ENCODE data around the gene DOCK9.

DOCK9 gene

DNA sequence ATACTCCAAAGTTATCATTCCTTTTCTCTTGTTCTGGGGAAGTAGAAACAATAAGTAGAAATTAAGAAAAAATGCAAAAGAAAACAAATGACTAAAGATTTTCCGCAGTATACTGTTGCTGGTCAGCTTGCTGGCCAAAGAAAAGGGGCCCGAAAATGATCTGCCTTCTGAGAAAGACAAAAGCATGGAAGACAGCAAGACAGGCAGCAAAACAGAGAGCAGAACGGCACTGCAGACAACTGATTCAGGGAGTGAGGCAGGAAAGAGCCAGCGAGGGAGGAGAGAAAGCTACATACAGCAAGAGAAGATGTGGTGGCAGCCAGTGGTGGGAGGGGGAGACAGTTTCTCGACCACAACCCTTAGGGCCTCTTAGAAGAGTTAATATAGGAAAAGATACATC, 5.3 kb upstream of the DOCK9 start:
- intact Hi-C loops (cut with DNase I), result loop anchor here (10.0 kb wide), 1 partner anchor 52 kb away; no protein-coding TSS in a partner anchor
- no peak for DNase-seq

GRCh38 chr13:98981369-98982080, 3.7 kb upstream of the DOCK9 start:
- intact Hi-C loops (cut with DNase I), result loop anchor here (10.0 kb wide), 1 partner anchor 53 kb away; no protein-coding TSS in a partner anchor

GRCh38 chr13:98979012-98979660, 1.3 kb upstream of the DOCK9 start:
- intact Hi-C loops (cut with DNase I), result loop anchor here (5.0 kb wide), 1 partner anchor 57 kb away; no protein-coding TSS in a partner anchor
- no peak for DNase-seq

More at GRCh38 chr13:98981369-98982080, 3.7 kb upstream of the DOCK9 start:
- no peak for DNase-seq

- intact Hi-C loops (cut with DNase I), result loop anchor here (5.0 kb wide), 1 partner anchor 56 kb away; no protein-coding TSS in a partner anchor
Observed at GRCh38 chr13:98978280-98978679, 416 bp upstream of the DOCK9 start.

GRCh38 chr13:98976941-98977340, 923 bp downstream of the DOCK9 start:
- no peak for DNase-seq
- intact Hi-C loops (cut with DNase I), result loop anchor here (5.0 kb wide), 1 partner anchor 55 kb away; no protein-coding TSS in a partner anchor

More at GRCh38 chr13:98978280-98978679, 416 bp upstream of the DOCK9 start:
- no peak for DNase-seq

GRCh38 chr13:98976338-98976737, 1.5 kb downstream of the DOCK9 start:
- no peak for DNase-seq
- intact Hi-C loops (cut with DNase I), result loop anchor here (5.0 kb wide), 1 partner anchor 54 kb away; no protein-coding TSS in a partner anchor

GRCh38 chr13:98975822-98976261, 2.0 kb downstream of the DOCK9 start:
- DNase-seq, result peak in 2 of 42 donors; percentile 21 to 47
- intact Hi-C loops (cut with DNase I), result loop anchor here (5.0 kb wide), 1 partner anchor 54 kb away; no protein-coding TSS in a partner anchor

GRCh38 chr13:98974053-98974452, 3.8 kb downstream of the DOCK9 start:
- intact Hi-C loops (cut with DNase I), result no loop called here
- no peak for DNase-seq

GRCh38 chr13:98972627-98973026, 5.2 kb downstream of the DOCK9 start:
- intact Hi-C loops (cut with DNase I), result no loop called here

GRCh38 chr13:98972059-98972458, 5.8 kb downstream of the DOCK9 start:
- intact Hi-C loops (cut with DNase I), result no loop called here
- no peak for DNase-seq

More at GRCh38 chr13:98972627-98973026, 5.2 kb downstream of the DOCK9 start:
- DNase-seq, result no peak

GRCh38 chr13:98970330-98970729, 7.5 kb downstream of the DOCK9 start:
- intact Hi-C loops (cut with DNase I), result no loop called here
- no peak for DNase-seq

GRCh38 chr13:98967491-98967890, 10.4 kb downstream of the DOCK9 start:
- no peak for DNase-seq
- intact Hi-C loops (cut with DNase I), result no loop called here

DNA sequence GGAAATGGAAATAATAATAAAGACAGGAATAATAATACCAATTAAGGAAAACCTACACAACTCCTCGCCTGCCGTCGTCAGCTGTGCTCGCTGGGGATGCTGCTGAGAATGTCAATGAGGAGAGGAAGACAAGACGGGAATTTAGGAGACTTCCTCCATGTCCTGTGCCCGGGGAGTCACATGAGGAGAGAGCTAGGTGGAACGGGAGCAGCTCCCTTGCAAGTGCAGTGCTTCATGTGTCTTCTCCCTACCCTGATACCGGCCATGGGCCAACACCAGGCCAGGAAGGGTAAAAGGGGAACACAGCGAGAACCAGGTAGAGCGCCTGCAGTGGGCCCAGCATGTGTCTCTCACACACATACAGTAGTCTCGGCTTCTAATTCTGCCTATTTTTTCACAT, 11.8 kb downstream of the DOCK9 start:
- intact Hi-C loops (cut with DNase I), result no loop called here

GRCh38 chr13:98965325-98965724, 12.5 kb downstream of the DOCK9 start:
- intact Hi-C loops (cut with DNase I), result no loop called here

More for the DNA sequence above, 11.8 kb downstream of the DOCK9 start:
- peak in 19 of 42 donors; percentile 10 to 71 (median 39) for DNase-seq

GRCh38 chr13:98963917-98964316, 13.9 kb downstream of the DOCK9 start:
- intact Hi-C loops (cut with DNase I), result no loop called here
- no peak for DNase-seq

More at GRCh38 chr13:98965325-98965724, 12.5 kb downstream of the DOCK9 start:
- DNase-seq, result no peak

GRCh38 chr13:98962901-98963590, 14.8 kb downstream of the DOCK9 start:
- intact Hi-C loops (cut with DNase I), result no loop called here
- no peak for DNase-seq

DNA sequence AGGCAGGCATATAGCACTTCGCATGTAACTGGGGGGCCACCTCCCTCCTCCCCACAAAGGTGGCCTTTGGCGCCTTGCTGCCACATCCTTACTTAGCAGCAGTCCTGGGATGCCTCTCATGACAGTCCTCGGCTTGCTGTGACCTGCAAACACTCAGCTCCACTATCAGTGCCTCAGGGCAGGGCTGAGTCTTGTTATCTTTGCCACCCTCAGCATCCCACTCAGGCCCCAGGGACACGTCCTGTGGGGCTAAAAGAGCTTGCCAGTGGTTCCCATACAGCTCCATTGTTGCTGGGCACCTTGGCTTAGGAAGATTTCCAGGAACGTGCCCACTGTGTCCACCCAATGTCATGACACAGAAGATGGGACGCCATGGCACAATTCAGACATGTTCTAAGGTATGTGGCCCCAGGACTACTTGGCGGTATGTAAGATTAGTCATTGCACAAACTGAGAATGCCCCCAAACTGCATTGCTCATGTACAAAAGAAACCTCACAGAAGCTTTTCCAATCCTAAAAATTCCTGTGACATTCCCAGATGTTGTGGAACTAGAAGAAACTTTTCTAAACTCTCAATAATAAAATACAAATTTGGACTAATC, 16.3 kb downstream of the DOCK9 start:
- intact Hi-C loops (cut with DNase I), result no loop called here
- DNase-seq, result peak in 1 of 42 donors; percentile 15

DNA sequence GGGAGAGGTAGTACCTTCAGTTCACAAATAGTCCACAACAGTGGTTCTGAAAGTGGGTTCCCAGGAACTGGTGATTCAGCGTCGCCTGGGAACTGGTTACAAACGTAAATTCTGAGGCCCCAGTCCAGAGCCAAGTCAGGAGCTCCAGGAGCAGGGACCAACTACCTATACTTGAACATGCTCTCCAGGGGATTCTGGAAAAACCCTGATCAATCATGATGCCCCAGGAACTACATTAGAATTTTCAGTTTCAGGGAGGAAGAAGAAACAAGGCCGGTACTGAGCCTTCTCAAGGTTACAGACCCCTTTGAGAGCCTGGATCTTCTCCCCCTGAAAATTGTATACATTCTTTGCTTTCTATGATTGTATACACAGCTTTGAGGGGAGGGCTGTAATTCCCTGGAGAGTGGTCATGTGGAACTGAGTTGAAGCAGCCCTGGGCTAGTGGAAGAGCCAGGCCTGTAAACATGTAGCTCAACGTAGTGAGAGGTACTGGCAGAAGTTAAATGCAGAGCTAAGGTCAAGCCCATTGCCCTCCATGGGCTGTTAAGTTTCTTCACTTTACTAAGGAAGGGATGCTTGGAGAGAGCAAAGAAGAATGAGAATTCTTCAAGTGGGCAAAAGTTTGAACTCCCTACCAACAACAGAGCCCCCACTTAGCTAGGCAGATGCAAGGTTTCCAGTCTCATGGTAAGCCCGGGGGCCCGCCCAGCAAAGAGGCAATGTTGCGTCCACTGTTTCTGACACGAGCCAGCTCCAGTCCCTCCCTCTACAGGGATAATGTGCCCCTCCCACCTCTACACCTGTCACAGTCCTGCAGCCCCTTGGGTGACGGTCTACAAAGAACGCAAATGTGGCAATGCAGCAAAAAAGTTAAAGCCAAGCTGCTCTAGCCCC, 17.0 kb downstream of the DOCK9 start:
- intact Hi-C loops (cut with DNase I), result no loop called here

More for the DNA sequence above, 17.0 kb downstream of the DOCK9 start:
- DNase-seq, result no peak

Data from head of caudate nucleus (tissue), 42 donors.